Fibroblast of the aortic adventitia (primary cell): ENCODE results near the gene DGKZ. TPM values are rescaled to one million over a fixed set of nuclear protein-coding genes. Genes with fewer than 3 reads are reported as not detected.
A peak's percentile ranks its signal among the peaks of the same experiment; 100 is the strongest.

Source experiments
- DNase-seq: peaks from one replicate; pipeline ENCODE4 v3.0.0-alpha.2; 2010; ENCODE audit warnings: low read depth
- H3K4me3 ChIP-seq: 2 replicates; pipeline ENCODE4 v1.5.1; 2011; ENCODE audit warnings: low read depth, mild to moderate bottlenecking, control low read depth, low read length, moderate library complexity
- total RNA-seq: library from RNA; depleted of rRNA; stranded (reverse); fragments of >200 nt; gene quantifications from 2 replicates; pipeline ENCODE4 v1.2.3, GENCODE V29; 2012; ENCODE audit warnings: low replicate concordance
- TF ChIP-seq, protein P1 (sequence below): IDR thresholded peaks from 2 replicates; pipeline ENCODE4 v1.5.1; 2011; ENCODE audit warnings: mild to moderate bottlenecking, low read length, control low read depth, inconsistent platforms; ENCODE audit not compliant: insufficient read depth

Gene DGKZ
- total RNA-seq, 1 donor: 37.7 TPM

GRCh38 chr11:46386674-46387073, 39.4 kb downstream of the DGKZ start:
- TF ChIP-seq, protein P1, sequence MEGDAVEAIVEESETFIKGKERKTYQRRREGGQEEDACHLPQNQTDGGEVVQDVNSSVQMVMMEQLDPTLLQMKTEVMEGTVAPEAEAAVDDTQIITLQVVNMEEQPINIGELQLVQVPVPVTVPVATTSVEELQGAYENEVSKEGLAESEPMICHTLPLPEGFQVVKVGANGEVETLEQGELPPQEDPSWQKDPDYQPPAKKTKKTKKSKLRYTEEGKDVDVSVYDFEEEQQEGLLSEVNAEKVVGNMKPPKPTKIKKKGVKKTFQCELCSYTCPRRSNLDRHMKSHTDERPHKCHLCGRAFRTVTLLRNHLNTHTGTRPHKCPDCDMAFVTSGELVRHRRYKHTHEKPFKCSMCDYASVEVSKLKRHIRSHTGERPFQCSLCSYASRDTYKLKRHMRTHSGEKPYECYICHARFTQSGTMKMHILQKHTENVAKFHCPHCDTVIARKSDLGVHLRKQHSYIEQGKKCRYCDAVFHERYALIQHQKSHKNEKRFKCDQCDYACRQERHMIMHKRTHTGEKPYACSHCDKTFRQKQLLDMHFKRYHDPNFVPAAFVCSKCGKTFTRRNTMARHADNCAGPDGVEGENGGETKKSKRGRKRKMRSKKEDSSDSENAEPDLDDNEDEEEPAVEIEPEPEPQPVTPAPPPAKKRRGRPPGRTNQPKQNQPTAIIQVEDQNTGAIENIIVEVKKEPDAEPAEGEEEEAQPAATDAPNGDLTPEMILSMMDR: no peak
- no peak for DNase-seq

GRCh38 chr11:46387456-46387855, 40.2 kb downstream of the DGKZ start:
- TF ChIP-seq, protein P1: no peak
- no peak overlapping the region for H3K4me3 ChIP-seq
- no peak for DNase-seq

More at GRCh38 chr11:46386674-46387073, 39.4 kb downstream of the DGKZ start:
- H3K4me3 ChIP-seq: no peak overlapping the region

GRCh38 chr11:46387919-46388618, 40.8 kb downstream of the DGKZ start:
- no peak overlapping the region for H3K4me3 ChIP-seq
- TF ChIP-seq, protein P1: no peak
- DNase-seq: peak; percentile 29

GRCh38 chr11:46388619-46389449, 41.6 kb downstream of the DGKZ start:
- TF ChIP-seq, protein P1: no peak
- peak overlapping the region; percentile 22 for H3K4me3 ChIP-seq
- DNase-seq: no peak

GRCh38 chr11:46389450-46390330, 42.4 kb downstream of the DGKZ start:
- peak overlapping the region; percentile 62 for H3K4me3 ChIP-seq
- peak; percentile 45 for DNase-seq
- TF ChIP-seq, protein P1: peak; percentile 79
